ENCODE results near the gene NUCB1.
"Not testable (repeated sequence)": the region's sequence is repeated elsewhere in the genome, so short reads cannot be mapped to it uniquely, and the experiment has no call there.

NUCB1 gene

DNA sequence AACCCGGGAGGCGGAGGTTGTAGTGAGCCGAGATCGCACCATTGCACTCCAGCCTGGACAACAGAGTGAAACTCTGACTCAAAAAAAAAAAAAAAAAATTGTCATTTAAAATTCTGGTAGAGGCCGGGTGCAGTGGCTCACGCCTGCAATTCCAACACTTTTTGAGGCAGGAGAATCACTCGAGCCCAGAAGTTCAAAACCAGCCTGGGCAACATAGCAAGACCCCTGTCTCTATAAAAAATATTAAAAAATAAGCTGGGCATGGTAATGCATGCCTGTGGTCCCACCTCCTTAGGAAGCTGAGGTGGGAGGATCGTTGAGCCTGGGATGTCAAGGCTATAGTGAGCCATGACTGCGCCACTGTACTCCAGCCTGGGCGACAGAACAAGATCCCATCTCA is 6.2 kb downstream of the NUCB1 start:
- no peak for FAIRE-seq

- no peak for FAIRE-seq
These were observed 7.6 kb downstream of the NUCB1 start for GRCh38 chr19:48907671-48908070.

DNA sequence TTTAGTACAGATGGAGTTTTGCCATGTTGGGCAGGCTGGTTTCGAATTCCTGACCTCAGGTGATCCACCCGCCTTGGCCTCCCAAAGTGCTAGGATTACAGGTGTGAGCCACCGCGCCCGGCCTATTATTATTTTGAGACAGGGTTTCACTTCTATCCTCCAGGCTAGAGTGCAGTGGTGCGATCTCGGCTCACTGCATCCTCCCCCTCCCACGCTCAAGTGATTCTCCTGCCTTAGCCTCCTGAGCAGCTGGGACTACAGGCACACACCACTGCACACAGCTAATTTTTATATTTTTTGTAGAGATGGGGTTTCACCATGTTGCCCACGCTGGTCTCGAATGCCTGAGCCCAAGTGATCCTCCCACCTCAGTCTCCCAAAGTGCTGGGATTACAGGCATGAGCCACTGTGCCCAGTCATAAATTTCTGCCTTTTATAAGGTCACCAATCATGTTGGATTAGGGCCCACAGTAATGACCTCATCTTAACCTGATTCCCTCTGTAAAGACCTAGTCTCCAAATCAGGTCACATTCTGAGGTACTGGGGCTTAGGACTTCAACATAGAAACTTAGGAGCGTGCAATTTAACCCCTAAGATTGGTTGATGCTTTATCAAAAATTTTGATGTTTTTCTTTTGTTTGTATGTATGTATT is 9.4 kb downstream of the NUCB1 start:
- FAIRE-seq, result not testable (repeated sequence)

DNA sequence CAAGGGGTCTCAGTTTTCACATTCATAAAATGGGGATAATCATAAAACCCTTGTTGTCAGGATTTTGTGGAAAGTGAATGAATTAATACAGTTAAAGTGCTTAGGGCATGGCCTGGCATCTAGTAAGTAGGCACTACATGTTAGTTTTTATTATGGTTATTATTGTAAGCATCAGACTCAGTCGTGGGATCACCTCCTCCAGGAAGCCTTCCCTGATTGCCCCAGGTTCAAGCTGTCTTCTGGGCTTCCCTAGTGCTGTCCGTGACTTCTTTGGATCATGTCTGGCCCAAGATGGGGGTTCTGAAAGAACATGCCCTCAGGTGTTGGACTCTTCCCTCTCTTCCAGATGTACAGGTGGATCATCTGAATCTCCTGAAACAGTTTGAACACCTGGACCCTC is 10.7 kb downstream of the NUCB1 start:
- FAIRE-seq, result no peak

GRCh38 chr19:48913114-48913889 is 13.2 kb downstream of the NUCB1 start:
- no peak for FAIRE-seq

GRCh38 chr19:48914181-48914580 is 14.1 kb downstream of the NUCB1 start:
- no peak for FAIRE-seq

DNA sequence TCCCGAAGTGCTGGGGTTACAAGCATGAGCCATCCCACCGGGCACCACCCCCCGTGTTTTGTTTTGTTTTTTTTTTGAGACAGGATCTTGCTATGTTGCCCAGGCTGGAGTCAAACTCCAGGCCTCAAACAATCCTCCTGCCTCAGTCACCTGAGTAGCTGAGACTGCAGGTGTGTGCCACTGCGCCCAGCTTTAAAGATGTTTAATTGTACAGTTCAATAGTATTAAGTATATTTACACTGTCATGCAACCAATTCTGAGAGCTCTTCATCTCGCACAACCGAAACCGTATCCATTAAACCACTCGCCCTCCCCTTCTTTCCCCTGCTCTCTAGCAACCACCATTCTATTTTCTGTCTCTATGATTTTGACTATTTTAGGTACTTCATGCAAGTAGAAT is 15.6 kb downstream of the NUCB1 start:
- peak; percentile 93 for FAIRE-seq

DNA sequence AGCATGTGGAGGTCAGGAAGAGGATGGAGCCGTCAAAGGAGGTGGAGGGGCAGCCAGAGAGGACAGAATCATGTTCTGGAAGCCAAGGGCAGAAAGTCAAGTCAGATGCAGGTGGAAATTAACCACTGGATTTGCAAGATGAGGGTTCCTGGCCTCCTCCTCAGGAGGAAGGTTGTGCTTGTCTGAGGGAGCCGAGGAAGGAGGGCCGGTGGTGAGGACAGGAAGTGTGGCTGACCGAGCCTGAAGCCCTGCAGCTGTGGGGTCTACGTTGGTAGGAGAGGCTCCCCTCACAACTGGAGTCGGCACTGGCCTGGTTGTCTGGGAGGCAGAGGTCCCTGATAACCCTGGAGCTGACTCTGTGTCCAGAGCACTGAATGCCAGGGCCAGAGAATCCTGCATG is 18.0 kb downstream of the NUCB1 start:
- FAIRE-seq, result no peak

- FAIRE-seq, result no peak
These were observed 18.7 kb downstream of the NUCB1 start for GRCh38 chr19:48918801-48919247.

GRCh38 chr19:48919271-48919670 is 19.2 kb downstream of the NUCB1 start:
- FAIRE-seq, result not testable (repeated sequence)

DNA sequence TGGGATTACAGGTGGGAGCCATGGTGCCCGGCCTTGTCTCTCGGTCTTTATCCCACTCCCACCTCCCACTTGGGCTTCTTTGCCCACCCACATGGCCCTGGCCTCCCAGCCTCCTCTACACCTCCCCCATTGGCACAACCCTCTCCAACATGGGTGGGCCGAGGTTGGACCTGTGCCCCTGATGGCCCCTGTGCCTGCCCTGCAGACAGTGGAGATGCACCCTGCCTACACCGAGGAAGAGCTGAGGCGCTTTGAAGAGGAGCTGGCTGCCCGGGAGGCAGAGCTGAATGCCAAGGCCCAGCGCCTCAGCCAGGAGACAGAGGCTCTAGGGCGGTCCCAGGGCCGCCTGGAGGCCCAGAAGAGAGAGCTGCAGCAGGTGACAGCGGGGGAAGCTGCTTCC is 20.8 kb downstream of the NUCB1 start:
- FAIRE-seq, result no peak

GRCh38 chr19:48921721-48922500 is 21.8 kb downstream of the NUCB1 start:
- FAIRE-seq, result no peak

GRCh38 chr19:48922548-48923490 is 22.7 kb downstream of the NUCB1 start:
- no peak for FAIRE-seq

- FAIRE-seq, result no peak
These were observed 25.2 kb downstream of the NUCB1 start for GRCh38 chr19:48925240-48925843.

DNA sequence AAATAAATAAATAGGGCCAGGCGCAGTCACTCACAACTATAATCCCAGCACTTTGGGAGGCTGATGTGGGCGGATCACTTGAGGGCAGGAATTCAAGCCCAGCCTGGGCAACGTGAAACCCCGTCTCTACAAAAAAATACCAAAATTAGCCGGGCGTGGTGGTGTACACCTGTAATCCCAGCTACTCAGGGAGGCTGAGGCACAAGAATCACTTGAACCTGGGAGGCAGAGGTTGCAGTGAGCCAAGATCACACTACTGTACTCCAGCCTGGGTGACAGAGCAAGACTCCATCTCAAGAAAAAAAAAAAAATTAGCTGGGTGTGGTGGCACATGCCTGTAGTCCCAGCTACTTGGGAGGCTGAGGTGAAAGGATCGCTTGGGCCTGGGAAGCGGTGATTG is 25.8 kb downstream of the NUCB1 start:
- FAIRE-seq, result not testable (repeated sequence)

- no peak for FAIRE-seq
These were observed 26.8 kb downstream of the NUCB1 start for GRCh38 chr19:48926909-48927308.

DNA sequence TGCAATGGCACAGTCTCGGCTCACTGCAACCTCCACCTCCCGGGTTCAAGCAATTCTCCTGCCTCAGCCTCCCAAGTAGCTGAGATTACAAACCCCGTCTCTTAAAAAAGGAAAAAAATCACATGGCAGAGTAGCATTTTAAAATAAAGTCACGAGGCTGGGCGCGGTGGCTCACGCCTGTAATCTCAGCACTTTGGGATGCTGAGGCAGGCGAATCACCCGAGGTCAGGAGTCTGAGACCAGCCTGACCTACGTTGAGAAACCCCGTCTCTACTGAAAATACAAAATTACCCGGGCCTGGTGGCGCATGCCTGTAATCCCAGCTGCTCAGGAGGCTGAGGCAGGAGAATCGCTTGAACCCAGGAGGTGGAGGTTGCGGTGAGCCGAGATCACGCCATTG is 27.6 kb downstream of the NUCB1 start:
- not testable (repeated sequence) for FAIRE-seq

DNA sequence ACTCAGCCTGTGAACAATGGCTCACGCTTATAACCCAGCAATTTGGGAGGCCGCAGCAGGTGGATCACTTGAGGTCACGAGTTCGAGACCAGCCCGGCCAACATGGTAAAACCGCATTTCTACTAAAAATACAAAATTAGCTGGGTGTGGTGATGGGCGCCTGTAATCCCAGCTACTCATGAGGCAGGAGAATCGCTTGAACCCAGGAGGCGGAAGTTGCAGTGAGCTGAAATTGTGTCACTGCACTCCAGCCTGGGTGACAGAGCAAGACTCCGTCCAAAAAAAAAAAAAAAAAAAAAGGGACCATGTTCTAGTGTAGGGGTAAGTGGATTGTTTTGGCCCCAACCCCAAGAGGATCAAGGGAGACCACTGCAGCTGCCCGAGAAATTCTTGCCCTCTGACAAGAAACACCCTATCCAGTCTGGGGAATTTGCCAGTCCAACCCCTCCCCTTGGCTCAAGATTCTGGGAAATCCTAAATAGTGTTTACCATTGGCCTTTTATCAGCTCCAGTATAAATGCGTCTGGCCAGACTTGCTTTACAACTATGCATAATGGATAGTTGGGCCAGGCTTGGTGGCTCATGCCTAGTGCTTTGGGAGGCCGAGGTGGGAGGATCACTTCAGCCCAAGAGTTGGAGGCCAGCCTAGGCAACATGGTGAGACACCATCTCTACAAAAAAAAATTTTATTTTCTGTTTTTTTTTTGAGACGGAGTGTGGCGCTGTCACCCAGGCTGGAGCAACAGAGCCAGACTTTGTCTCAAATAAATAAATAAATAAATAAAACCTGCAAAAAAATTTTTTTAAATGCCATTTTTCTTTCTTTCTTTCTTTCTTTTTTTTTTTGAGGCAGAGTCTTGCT is 28.3 kb downstream of the NUCB1 start:
- FAIRE-seq, result no peak

- peak; percentile 38 for FAIRE-seq
These were observed 33.3 kb downstream of the NUCB1 start, which contains the start of gene DHDH for GRCh38 chr19:48933382-48933932. Gene DHDH, plus strand, starts transcription at chr19:48933699. Its CDS starts 23 bp downstream, at chr19:48933722.

DNA sequence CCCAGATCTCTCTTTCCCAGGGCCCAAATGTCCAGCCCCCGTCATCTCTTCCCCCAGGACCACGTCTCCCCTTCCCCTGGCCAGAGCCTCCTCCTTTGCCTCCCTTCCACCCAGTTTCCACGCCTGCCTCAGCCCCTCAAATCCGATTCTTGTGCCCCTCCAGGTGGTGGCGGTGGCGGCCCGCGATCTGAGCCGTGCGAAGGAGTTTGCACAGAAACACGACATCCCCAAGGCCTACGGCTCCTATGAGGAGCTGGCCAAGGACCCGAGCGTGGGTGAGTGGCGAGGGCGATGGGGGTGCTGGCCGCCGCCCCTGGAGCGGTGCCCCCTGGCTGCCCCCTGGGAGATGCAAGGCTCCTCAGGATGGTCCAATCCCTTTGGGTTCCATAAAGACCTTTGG is 34.7 kb downstream of the NUCB1 start:
- FAIRE-seq, result no peak

DNA sequence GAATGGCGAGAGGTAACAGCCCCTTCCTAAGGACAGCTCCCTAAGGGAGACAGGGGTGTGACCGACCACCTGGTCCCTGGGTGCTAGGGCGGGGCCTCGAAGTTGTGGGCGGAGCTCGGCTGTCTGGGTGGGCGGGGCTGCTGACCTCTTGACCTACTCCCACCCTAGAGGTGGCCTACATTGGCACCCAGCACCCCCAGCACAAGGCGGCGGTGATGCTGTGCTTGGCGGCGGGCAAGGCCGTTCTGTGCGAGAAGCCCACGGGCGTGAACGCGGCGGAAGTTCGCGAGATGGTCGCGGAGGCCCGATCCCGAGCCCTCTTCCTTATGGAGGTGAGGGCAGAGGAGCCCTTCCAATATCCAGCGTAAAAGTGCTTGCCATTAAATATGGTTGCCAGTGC is 35.8 kb downstream of the NUCB1 start:
- FAIRE-seq, result no peak

Measured in islet of Langerhans (tissue), 1 donor.